HG02678 (cell line): ENCODE data around the gene S100A8.

Source experiments
- ATAC-seq: cut with Tn5 transposase; IDR thresholded peaks from one replicate; pipeline ENCODE4 v1.9.1; 2021; ENCODE audit warnings: mild to moderate bottlenecking, moderate library complexity; ENCODE audit not compliant: unreplicated experiment

The S100A8 gene

GRCh38 chr1:153393926-153394325, 3.1 kb upstream of the S100A8 start:
- no peak for ATAC-seq

- no peak for ATAC-seq
Observed at GRCh38 chr1:153392822-153393221, 1.9 kb upstream of the S100A8 start.

GRCh38 chr1:153392258-153392657, 1.4 kb upstream of the S100A8 start:
- ATAC-seq, result no peak

- ATAC-seq, result no peak
Observed at GRCh38 chr1:153389973-153390879, 647 bp downstream of the S100A8 start.

- no peak for ATAC-seq
Observed at GRCh38 chr1:153389401-153389800, 1.5 kb downstream of the S100A8 start.

GRCh38 chr1:153387785-153388184, 3.1 kb downstream of the S100A8 start:
- no peak for ATAC-seq

GRCh38 chr1:153387001-153387400, 3.9 kb downstream of the S100A8 start:
- ATAC-seq, result no peak

- ATAC-seq, result no peak
Observed at GRCh38 chr1:153386500-153386901, 4.4 kb downstream of the S100A8 start.

GRCh38 chr1:153384958-153385580, 5.8 kb downstream of the S100A8 start:
- ATAC-seq, result no peak

GRCh38 chr1:153380711-153381110, 10.2 kb downstream of the S100A8 start:
- no peak for ATAC-seq

- no peak for ATAC-seq
Observed at GRCh38 chr1:153379591-153379990, 11.3 kb downstream of the S100A8 start.

- no peak for ATAC-seq
Observed at GRCh38 chr1:153375511-153375910, 15.4 kb downstream of the S100A8 start, which contains the start of gene S100A12. S100A12 (minus strand) TSS chr1:153375621; CDS start chr1:153374592, 1,029 bp downstream.

- ATAC-seq, result no peak
Observed at GRCh38 chr1:153374071-153374470, 16.8 kb downstream of the S100A8 start.

- no peak for ATAC-seq
Observed at GRCh38 chr1:153372571-153372970, 18.3 kb downstream of the S100A8 start.

- ATAC-seq, result no peak
Observed at GRCh38 chr1:153371231-153371630, 19.6 kb downstream of the S100A8 start.

- no peak for ATAC-seq
Observed at GRCh38 chr1:153370146-153370545, 20.7 kb downstream of the S100A8 start.

- no peak for ATAC-seq
Observed at GRCh38 chr1:153368495-153368894, 22.4 kb downstream of the S100A8 start.

GRCh38 chr1:153367090-153367489, 23.8 kb downstream of the S100A8 start:
- no peak for ATAC-seq

- no peak for ATAC-seq
Observed at GRCh38 chr1:153366261-153366660, 24.6 kb downstream of the S100A8 start.

GRCh38 chr1:153365696-153366095, 25.2 kb downstream of the S100A8 start:
- no peak for ATAC-seq

GRCh38 chr1:153364766-153365666, 25.9 kb downstream of the S100A8 start:
- ATAC-seq, result no peak
